SK-N-MC (cell line): ENCODE data around the gene TSPAN17.
A peak's percentile ranks its signal among the peaks of the same experiment; 100 is the strongest.
"Not testable (repeated sequence)": the region's sequence is repeated elsewhere in the genome, so short reads cannot be mapped to it uniquely, and the experiment has no call there.

Experiments
- DNase-seq: peaks from one replicate; pipeline ENCODE4 v3.0.0-alpha.2; 2011; ENCODE audit warnings: low read depth, low spot score
- H3K27ac ChIP-seq: fragments of 200-600 bp; sonication (generic); 2 replicates; pipeline ENCODE4 v1.5.1; 2016; ENCODE audit warnings: mixed run types
- H3K36me3 ChIP-seq: fragments of 200-600 bp; sonication (generic); 2 replicates; pipeline ENCODE4 v1.6.1; 2017; ENCODE audit warnings: antibody characterized with exemption, low read length, mixed read lengths; ENCODE audit not compliant: insufficient read depth
- H3K4me3 ChIP-seq: fragments of 200-600 bp; sonication (generic); 2 replicates; pipeline ENCODE4 v1.5.1; 2016
- H3K9ac ChIP-seq: fragments of 200-600 bp; sonication (generic); 2 replicates; pipeline ENCODE4 v1.8.0; 2017; ENCODE audit warnings: mixed run types, mixed read lengths; ENCODE audit not compliant: insufficient read length
- H3K9me3 ChIP-seq: fragments of 200-600 bp; sonication (generic); 2 replicates; pipeline ENCODE4 v1.6.1; 2017; ENCODE audit warnings: low read depth, mild to moderate bottlenecking, antibody characterized with exemption, low read length, moderate library complexity, mixed read lengths
- EZH2 ChIP-seq: fragments of 200-600 bp; sonication (generic); IDR thresholded peaks from one replicate; pipeline ENCODE4 v1.6.1; 2017; ENCODE audit warnings: antibody characterized with exemption
- FOXP2 ChIP-seq: optimal IDR thresholded peaks from 2 replicates; pipeline ENCODE3; 2011; ENCODE audit warnings: mild to moderate bottlenecking, moderate library complexity; ENCODE audit not compliant: insufficient read depth; ENCODE audit errors: extremely low read length, control extremely low read depth
- POLR2AphosphoS5 ChIP-seq: IDR thresholded peaks from 2 replicates; pipeline ENCODE4 v1.6.1; 2012; ENCODE audit warnings: mild to moderate bottlenecking, low read depth, low read length, borderline replicate concordance

Gene TSPAN17

DNA sequence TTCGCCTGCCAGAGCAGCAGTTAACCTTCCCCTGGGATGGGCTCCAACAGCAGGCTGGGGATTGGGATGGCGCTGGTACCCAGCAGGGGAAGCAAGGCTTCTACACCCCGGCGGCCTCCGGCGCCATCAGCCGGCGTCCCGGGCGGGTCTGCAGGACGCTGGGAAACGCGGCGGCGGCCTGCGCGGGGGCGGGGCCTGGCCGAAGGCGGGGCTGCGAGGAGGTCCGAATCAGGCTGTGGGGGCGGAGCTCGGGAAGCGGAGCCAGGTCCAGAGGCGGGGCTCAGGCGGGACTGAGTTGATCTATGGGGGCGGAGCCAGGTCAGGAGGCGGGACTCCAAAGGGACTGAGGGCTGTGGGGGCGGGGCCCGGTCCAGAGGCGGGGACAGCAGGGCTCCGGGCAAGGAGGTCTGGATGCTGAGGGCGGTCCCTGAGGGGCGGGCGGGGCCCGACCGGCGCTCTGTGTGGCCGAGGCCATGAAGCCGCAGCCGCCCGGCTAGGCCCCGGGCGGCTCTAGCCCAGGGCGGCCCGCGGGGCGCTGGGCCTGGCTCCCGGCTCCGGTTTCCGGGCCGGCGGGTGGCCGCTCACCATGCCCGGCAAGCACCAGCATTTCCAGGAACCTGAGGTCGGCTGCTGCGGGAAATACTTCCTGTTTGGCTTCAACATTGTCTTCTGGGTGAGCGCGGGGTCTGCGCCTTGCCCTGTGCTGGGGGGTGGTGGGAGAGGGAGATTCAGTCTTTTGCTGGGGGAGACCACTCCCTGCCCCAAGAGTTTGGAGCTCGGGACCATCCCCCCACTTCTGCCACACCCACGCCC is at the start of gene TSPAN17:
TSPAN17 (plus strand) TSS at position 455 of the 813 bp plus-strand sequence; CDS start at position 587, 132 bp downstream.
- peak within 1 kb of the TSS; percentile 90 for H3K4me3 ChIP-seq

DNA sequence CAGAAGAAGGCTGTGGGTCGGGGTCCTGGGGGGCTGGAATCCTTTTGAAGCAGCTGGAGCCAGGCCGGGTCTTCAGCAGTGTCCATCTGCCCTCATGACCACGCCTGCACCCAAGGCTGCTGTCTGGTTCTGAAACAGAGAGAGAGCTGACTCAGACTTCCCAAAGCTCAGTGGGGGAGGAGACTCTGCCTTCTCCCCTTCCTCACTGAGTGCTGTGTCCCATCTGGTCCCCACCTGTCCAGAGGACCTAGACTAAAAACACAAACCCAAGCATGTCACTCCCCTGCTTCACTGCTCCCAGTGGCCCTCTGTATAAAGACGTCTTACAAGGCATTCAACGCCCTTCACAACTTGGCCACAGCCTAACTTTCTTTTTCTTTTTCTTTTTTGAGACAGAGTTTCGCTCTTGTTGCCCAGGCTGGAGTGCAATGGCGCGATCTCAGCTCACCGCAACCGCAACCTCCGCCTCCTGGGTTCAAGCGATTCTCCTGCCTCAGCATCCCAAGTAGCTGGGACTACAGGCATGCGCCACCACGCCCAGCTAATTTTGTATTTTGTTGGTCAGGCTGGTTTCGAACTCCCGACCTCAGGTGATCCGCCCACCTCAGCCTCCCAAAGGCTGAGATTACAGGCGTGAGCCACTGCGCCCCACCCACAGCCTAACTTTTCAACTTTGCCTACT is 47.4 kb upstream of the TSPAN17 start:
- H3K4me3 ChIP-seq, DNase-seq, H3K36me3 ChIP-seq, H3K9ac ChIP-seq, H3K27ac ChIP-seq, H3K9me3 ChIP-seq: not testable (repeated sequence)

More for the DNA sequence above, at the start of gene TSPAN17:
- no peaks in the 10 kb centered on the region for H3K9me3 ChIP-seq
- DNase-seq = peak; percentile 68
- TF ChIP-seq FOXP2 (no peak), EZH2 (no peak), POLR2AphosphoS5 (peak; percentile 92)
- H3K27ac ChIP-seq = no peak within 1 kb of the TSS
- peak within 1 kb of the TSS; percentile 62 for H3K9ac ChIP-seq
- H3K36me3 ChIP-seq = no peaks in the 10 kb centered on the region

- Histone ChIP-seq H3K27ac (no peak overlapping the region), H3K36me3 (no peaks in the 10 kb centered on the region), H3K9me3 (no peaks in the 10 kb centered on the region), H3K4me3 (no peak overlapping the region), H3K9ac (no peak overlapping the region)
- no peak for DNase-seq
- no peak for TF ChIP-seq FOXP2
- no peak for TF ChIP-seq POLR2AphosphoS5
Observed at GRCh38 chr5:176601901-176602482, 45.3 kb upstream of the TSPAN17 start.

DNA sequence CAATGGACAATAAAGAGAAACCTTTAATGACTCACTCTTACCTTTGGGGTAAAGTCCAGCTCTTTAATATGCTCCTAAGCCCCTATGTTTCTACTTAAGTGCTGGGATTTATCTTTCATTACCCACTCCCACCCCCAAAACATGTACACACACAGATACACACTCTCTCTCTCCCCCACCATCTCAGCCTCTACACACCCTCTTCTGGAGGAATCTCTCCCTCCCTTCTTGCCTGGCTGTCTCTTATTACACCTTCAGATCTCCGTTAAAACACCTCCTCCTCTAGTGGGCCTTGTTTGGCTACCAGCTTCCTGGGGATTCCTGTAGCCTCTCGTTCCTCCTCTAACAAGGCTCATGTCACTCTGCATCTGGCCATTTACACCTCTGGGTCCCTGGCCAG is 44.2 kb upstream of the TSPAN17 start:
- H3K9ac ChIP-seq = no peak overlapping the region
- no peak overlapping the region for H3K4me3 ChIP-seq
- no peak overlapping the region for H3K27ac ChIP-seq
- H3K36me3 ChIP-seq = no peaks in the 10 kb centered on the region
- no peaks in the 10 kb centered on the region for H3K9me3 ChIP-seq
- TF ChIP-seq FOXP2 = no peak
- no peak for TF ChIP-seq POLR2AphosphoS5
- TF ChIP-seq EZH2 = no peak
- no peak for DNase-seq

- Histone ChIP-seq H3K9me3 (no peaks in the 10 kb centered on the region), H3K9ac (no peak overlapping the region), H3K27ac (no peak overlapping the region), H3K4me3 (no peak overlapping the region), H3K36me3 (no peaks in the 10 kb centered on the region)
- TF ChIP-seq EZH2 = no peak
- no peak for TF ChIP-seq POLR2AphosphoS5
- no peak for TF ChIP-seq FOXP2
- no peak for DNase-seq
Observed at GRCh38 chr5:176606032-176606431, 41.3 kb upstream of the TSPAN17 start.

GRCh38 chr5:176606875-176607274 is 40.4 kb upstream of the TSPAN17 start:
- no peaks in the 10 kb centered on the region for H3K36me3 ChIP-seq
- DNase-seq = no peak
- no peak overlapping the region for H3K27ac ChIP-seq
- no peaks in the 10 kb centered on the region for H3K9me3 ChIP-seq
- TF ChIP-seq POLR2AphosphoS5 (no peak), EZH2 (no peak), FOXP2 (no peak)
- H3K9ac ChIP-seq = no peak overlapping the region
- no peak overlapping the region for H3K4me3 ChIP-seq

DNA sequence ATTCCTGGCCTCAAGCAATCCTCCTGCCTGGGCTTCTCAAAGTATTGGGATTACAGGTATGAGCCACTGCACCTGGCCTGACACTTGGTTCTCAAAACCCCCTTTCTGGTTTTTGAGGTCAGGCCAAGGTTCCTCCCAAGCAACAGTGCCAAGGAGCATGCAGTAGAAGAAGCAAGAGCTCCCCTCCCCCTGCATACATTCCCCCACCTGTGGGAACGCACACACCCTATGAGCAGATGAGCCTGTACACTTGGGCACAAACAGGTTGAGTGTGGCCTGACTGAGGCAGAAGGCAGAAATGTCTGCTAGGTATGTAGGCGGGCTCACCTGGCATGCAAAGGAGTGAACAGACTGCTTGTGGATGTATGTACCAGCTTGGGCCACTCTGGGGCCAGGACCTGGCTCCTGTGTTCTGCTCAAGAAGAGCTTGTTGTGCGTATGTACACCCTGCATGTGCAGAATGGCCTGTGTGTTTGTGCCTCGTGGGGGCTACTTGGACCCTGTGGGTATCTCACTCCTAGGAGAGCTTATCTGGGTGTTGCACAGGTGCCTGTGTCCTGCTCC is 39.1 kb upstream of the TSPAN17 start:
- H3K36me3 ChIP-seq = no peaks in the 10 kb centered on the region
- DNase-seq = no peak
- H3K27ac ChIP-seq = no peak overlapping the region
- H3K9ac ChIP-seq = no peak overlapping the region
- H3K9me3 ChIP-seq = no peaks in the 10 kb centered on the region
- H3K4me3 ChIP-seq = no peak overlapping the region
- TF ChIP-seq POLR2AphosphoS5 (no peak), FOXP2 (no peak), EZH2 (no peak)
